Ascending aorta (tissue), 2 donors: ENCODE data around the gene ARHGEF7. TPM values are rescaled to one million over a fixed set of nuclear protein-coding genes. Genes with fewer than 3 reads are reported as not detected.
A peak's percentile ranks its signal among the peaks of the same experiment; 100 is the strongest.

Source experiments
- DNase-seq, 2 donors: peaks; one replicate each; pipeline ENCODE4 v3.0.0-alpha.2; 2019; ENCODE audit warnings: low spot score in 2 of 2
- H3K27ac ChIP-seq, 2 donors: fragments of 200-600 bp; sonication (generic); one replicate each; pipeline ENCODE4 v1.5.1; 2016 to 2017; ENCODE audit warnings: mild to moderate bottlenecking in 1 of 2
- H3K27me3 ChIP-seq: fragments of 200-600 bp; sonication (generic); one replicate; pipeline ENCODE4 v1.5.1; 2017
- H3K36me3 ChIP-seq, 2 donors: fragments of 200-600 bp; sonication (generic); one replicate each; pipeline ENCODE4 v1.5.1; 2016
- H3K4me1 ChIP-seq, 2 donors: fragments of 200-600 bp; sonication (generic); one replicate each; pipeline ENCODE4 v1.5.1; 2016 to 2017; ENCODE audit warnings: mild to moderate bottlenecking in 1 of 2
- H3K4me3 ChIP-seq, 2 donors: fragments of 200-600 bp; sonication (generic); one replicate each; pipeline ENCODE4 v1.5.1; 2016 to 2017; ENCODE audit warnings: mild to moderate bottlenecking in 1 of 2
- H3K9me3 ChIP-seq, 2 donors: fragments of 200-600 bp; sonication (generic); one replicate each; pipeline ENCODE4 v1.5.1; 2016
- intact Hi-C: fragments of 100-400 bp; cut with DNase I; formaldehyde crosslinking; loops from one replicate; pipeline ENCODE4 v1.15.1; 2023
- total RNA-seq: library from RNA; depleted of rRNA; stranded (reverse); fragments of >200 nt; gene quantifications from one replicate; pipeline ENCODE4 v1.1.0, GENCODE V29; 2016
- TF ChIP-seq, protein P1 (sequence below), 3 experiments: fragments of 200-600 bp in 2 of 3; fragments of 450-650 bp in 1 of 3; sonication (generic) in 2 of 3; IDR thresholded peaks; one replicate each; pipeline ENCODE4 v1.5.1; 2016 to 2019; ENCODE audit warnings: antibody characterized with exemption in 3 of 3, mild to moderate bottlenecking in 1 of 3, moderate library complexity in 1 of 3

The ARHGEF7 gene
- total RNA-seq, 1 donor from 2014 or later: 32.2 TPM

GRCh38 chr13:111227405-111227804 lies 112.3 kb downstream of the ARHGEF7 start:
- Histone ChIP-seq H3K4me3 (no peak overlapping the region), H3K27me3 (no peaks in the 10 kb centered on the region), H3K9me3 (no peaks in the 10 kb centered on the region), H3K27ac (peak overlapping the region; percentile 50 to 56), H3K4me1 (peaks cover 2 to 25% of the 10 kb centered on the region in 2 donors), H3K36me3 (no peaks in the 10 kb centered on the region)
- intact Hi-C loops: loop anchor here (5.0 kb wide), 2 partner anchors 220 to 310 kb away; partner anchors contain the start of gene ANKRD10
- TF ChIP-seq, protein P1, sequence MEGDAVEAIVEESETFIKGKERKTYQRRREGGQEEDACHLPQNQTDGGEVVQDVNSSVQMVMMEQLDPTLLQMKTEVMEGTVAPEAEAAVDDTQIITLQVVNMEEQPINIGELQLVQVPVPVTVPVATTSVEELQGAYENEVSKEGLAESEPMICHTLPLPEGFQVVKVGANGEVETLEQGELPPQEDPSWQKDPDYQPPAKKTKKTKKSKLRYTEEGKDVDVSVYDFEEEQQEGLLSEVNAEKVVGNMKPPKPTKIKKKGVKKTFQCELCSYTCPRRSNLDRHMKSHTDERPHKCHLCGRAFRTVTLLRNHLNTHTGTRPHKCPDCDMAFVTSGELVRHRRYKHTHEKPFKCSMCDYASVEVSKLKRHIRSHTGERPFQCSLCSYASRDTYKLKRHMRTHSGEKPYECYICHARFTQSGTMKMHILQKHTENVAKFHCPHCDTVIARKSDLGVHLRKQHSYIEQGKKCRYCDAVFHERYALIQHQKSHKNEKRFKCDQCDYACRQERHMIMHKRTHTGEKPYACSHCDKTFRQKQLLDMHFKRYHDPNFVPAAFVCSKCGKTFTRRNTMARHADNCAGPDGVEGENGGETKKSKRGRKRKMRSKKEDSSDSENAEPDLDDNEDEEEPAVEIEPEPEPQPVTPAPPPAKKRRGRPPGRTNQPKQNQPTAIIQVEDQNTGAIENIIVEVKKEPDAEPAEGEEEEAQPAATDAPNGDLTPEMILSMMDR (IDR thresholded peaks at IDR 0.05): no peak
- no peak for DNase-seq

DNA sequence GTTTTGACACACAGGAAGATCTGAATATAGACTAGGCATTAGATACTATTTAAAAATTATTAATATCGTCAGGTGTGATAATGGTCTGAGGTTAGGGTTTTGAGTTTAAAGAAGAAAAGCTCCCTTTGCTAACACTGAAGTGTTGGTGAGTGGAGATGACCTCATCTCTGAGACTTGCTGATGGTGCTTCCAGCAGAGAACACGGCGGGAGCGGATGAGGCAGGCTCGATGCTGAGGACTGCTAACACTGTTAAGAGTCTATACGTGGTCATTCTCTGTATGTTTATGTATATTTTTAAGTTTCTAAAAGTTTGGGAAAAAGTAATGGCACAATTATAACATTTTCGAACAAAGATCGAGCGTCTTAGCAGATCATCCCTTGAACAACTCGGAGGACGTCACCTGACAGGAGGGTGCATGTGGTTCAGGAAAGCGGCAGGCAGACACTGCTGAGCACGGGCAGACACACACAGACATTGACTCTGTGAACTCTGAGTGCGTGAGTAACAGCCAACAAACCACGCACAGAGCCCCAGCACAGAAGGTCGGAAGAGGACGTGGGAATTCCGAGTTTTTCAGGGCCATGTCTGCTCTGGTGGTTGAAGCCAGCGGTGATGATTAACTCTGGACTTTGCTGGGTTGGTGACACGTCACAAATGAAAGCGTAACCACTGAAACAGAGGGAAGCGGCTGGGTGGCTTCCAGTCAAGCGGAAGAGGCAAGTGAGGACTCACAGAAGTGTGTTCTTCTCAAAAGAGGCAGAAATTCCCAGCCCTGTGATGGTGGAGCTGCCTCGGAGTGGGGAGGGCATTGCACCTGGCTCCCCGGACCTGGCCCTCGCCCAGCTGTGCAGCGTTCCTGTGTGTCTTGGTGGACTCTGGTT lies 113.4 kb downstream of the ARHGEF7 start:
- DNase-seq: peak; percentile 24 to 92
- peak overlapping the region; percentile 50 to 56 for H3K27ac ChIP-seq
- peaks cover 2 to 25% of the 10 kb centered on the region in 2 donors for H3K4me1 ChIP-seq
- no peaks in the 10 kb centered on the region for H3K27me3 ChIP-seq
- intact Hi-C loops: loop anchor here (2.0 to 5.0 kb wide), 4 partner anchors 20 to 311 kb away; partner anchors contain the start of gene ANKRD10
- no peaks in the 10 kb centered on the region for H3K9me3 ChIP-seq
- peaks cover under 1 to 4% of the 10 kb centered on the region in 2 donors for H3K36me3 ChIP-seq
- TF ChIP-seq, protein P1 (IDR thresholded peaks at IDR 0.05): no peak
- H3K4me3 ChIP-seq: peak overlapping the region in 1 of 2 donors; percentile 18

DNA sequence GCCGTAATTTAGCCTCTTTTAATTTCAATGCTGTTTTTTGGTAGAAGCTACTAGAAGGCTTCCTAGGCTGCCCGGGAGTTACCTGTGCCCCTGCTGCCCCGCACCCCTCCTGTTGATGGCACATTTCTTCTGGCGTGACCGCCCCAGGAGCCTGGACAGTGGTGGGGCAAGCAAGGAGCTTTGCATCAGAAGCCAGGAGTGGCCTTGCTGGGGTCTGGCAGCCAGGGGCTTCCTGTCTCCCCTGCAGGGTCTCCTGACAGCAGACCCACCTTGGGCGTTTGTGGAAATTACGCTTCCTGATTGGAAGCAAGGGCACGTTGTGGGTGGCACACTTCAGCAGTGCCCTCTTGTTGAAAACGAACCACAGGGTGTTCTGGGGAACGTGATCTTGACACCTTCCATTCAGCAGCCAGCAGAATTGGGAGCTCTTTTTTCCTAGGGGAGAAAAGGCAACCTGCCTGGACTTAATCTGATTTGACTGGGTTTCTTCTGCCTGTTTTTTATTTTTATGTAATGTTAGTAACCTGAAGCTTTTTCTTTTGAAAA lies 115.3 kb downstream of the ARHGEF7 start:
- Histone ChIP-seq H3K4me3 (no peak overlapping the region), H3K4me1 (peaks cover 2 to 25% of the 10 kb centered on the region in 2 donors), H3K36me3 (peaks cover 12 to 16% of the 10 kb centered on the region in 2 donors), H3K9me3 (no peaks in the 10 kb centered on the region), H3K27ac (peak overlapping the region in 1 of 2 donors; percentile 56), H3K27me3 (no peaks in the 10 kb centered on the region)
- intact Hi-C loops: no loop called here
- TF ChIP-seq, protein P1 (IDR thresholded peaks at IDR 0.05): no peak
- DNase-seq: peak in 1 of 2 donors; percentile 59

DNA sequence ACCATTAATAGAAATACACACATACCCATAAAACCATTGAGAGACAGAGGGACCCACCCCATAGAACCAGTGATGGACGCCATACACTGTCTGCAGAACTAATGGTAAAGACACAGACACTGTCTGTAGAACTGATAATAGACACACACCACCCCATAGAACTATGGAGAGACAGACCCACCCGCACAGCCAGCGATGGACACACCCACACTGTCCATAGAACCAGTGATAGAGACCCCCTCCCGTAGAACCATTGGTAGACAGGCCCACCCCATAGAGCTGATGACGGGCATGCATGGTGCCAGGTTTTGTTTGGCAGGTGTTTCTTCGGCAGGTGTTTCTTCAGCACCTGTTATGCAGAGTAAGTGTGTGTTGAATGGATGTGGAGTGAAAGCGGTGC lies 117.1 kb downstream of the ARHGEF7 start:
- Histone ChIP-seq H3K36me3 (peaks cover 12 to 16% of the 10 kb centered on the region in 2 donors), H3K4me1 (peaks cover 2 to 25% of the 10 kb centered on the region in 2 donors), H3K27me3 (no peaks in the 10 kb centered on the region), H3K4me3 (no peak overlapping the region), H3K9me3 (no peaks in the 10 kb centered on the region), H3K27ac (no peak overlapping the region)
- intact Hi-C loops: no loop called here
- TF ChIP-seq, protein P1 (IDR thresholded peaks at IDR 0.05): no peak
- DNase-seq: peak in 1 of 2 donors; percentile 44

DNA sequence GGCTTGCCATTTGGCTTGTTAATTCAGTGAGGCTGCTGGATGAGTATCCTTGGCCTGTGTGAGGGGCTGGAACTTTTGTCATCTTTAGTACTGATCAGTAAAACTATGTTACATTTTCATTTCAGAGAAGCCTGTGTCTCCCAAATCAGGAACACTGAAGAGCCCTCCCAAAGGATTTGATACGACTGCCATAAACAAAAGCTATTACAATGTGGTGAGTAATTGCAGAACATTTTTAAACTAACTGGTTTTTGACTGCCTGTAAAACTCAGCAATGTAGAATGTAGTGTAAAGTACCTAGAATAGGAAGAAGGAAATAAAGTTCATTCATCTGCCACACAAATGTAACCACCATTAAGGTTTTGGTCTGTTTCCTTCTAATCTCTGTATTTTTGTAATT lies 118.0 kb downstream of the ARHGEF7 start:
- Histone ChIP-seq H3K9me3 (no peaks in the 10 kb centered on the region), H3K4me3 (no peak overlapping the region), H3K4me1 (peaks cover 2 to 19% of the 10 kb centered on the region in 2 donors), H3K27ac (no peak overlapping the region), H3K27me3 (no peaks in the 10 kb centered on the region), H3K36me3 (peaks cover 12 to 16% of the 10 kb centered on the region in 2 donors)
- DNase-seq: no peak
- TF ChIP-seq, protein P1 (IDR thresholded peaks at IDR 0.05): no peak
- intact Hi-C loops: no loop called here
